Common myeloid progenitor, CD34-positive (primary cell): Measurements from ENCODE around the gene BFSP1.

Experiments used
- CTCF ChIA-PET: fragments of 350-600 bp; sonication (Branson Sonifier 250); formaldehyde crosslinking; loops from one replicate; lab custom pipeline; 2021; ENCODE audit warnings: antibody characterized with exemption; lab: Charles Lee
- POLR2A ChIA-PET: fragments of 350-600 bp; sonication (Branson Sonifier 250); formaldehyde crosslinking; loops from one replicate; lab custom pipeline; 2021; ENCODE audit warnings: antibody characterized with exemption; lab: Charles Lee
- DNase-seq, 3 donors: peaks; one replicate each; pipeline versions ENCODE4 v3.0.0 to v3.0.0-alpha.2; 2013
- H3K27ac ChIP-seq, 2 experiments: 1 replicate in 1 of 2; 2 replicates in 1 of 2; pipeline ENCODE4 v1.7.0; 2013; ENCODE audit warnings: inconsistent platforms in 2 of 2, low read length in 2 of 2, mild to moderate bottlenecking in 2 of 2, low read depth in 1 of 2, moderate library complexity in 1 of 2; ENCODE audit not compliant: severe bottlenecking in 2 of 2, insufficient read depth in 1 of 2, poor library complexity in 1 of 2
- H3K27me3 ChIP-seq, 5 experiments: replicated peaks in 2 of 5; 1 replicate in 3 of 5; 2 replicates in 2 of 5; pipeline versions ENCODE4 v1.6.1 to v1.7.0; 2013; ENCODE audit warnings: low read length in 4 of 5, mild to moderate bottlenecking in 2 of 5, moderate library complexity in 2 of 5, inconsistent platforms in 1 of 5; ENCODE audit not compliant: insufficient read depth in 5 of 5, control insufficient read depth in 4 of 5
- H3K36me3 ChIP-seq, 4 experiments: 1 replicate in 2 of 4; 2 replicates in 2 of 4; pipeline versions ENCODE4 v1.6.1 to v1.7.0; 2013; ENCODE audit warnings: low read length in 3 of 4, control low read depth in 1 of 4, mild to moderate bottlenecking in 1 of 4; ENCODE audit not compliant: control insufficient read depth in 4 of 4, insufficient read depth in 4 of 4
- H3K4me1 ChIP-seq, 4 experiments: 1 replicate in 3 of 4; 2 replicates in 1 of 4; pipeline versions ENCODE4 v1.6.1 to v1.7.1; 2013; ENCODE audit warnings: low read length in 3 of 4, mild to moderate bottlenecking in 3 of 4, control low read depth in 1 of 4, inconsistent platforms in 1 of 4, moderate library complexity in 1 of 4; ENCODE audit not compliant: control insufficient read depth in 4 of 4, insufficient read depth in 4 of 4; ENCODE audit errors: control extremely low read depth in 1 of 4
- H3K4me3 ChIP-seq, 7 experiments: 1 replicate in 4 of 7; 2 replicates in 3 of 7; pipeline versions ENCODE4 v1.5.1 to v1.7.0; 2013; ENCODE audit warnings: mild to moderate bottlenecking in 7 of 7, low read length in 6 of 7, moderate library complexity in 6 of 7, inconsistent platforms in 2 of 7, low read depth in 2 of 7, control low read depth in 1 of 7; ENCODE audit not compliant: insufficient read depth in 4 of 7, control insufficient read depth in 1 of 7; ENCODE audit errors: extremely low read depth in 1 of 7
- H3K9me3 ChIP-seq, 5 experiments: 1 replicate in 4 of 5; 2 replicates in 1 of 5; pipeline versions ENCODE4 v1.6.1 to v1.7.1; 2013; ENCODE audit warnings: low read length in 4 of 5, mild to moderate bottlenecking in 2 of 5, inconsistent platforms in 1 of 5, low read depth in 1 of 5, moderate library complexity in 1 of 5; ENCODE audit not compliant: control insufficient read depth in 4 of 5, insufficient read depth in 2 of 5; ENCODE audit errors: control extremely low read depth in 1 of 5
- WGBS: methylation state at CpG from one replicate; pipeline ENCODE4 v1.1.5; 2013; ENCODE audit not compliant: insufficient coverage; 5-methylcytosine and 5-hydroxymethylcytosine counted together

The BFSP1 gene

DNA sequence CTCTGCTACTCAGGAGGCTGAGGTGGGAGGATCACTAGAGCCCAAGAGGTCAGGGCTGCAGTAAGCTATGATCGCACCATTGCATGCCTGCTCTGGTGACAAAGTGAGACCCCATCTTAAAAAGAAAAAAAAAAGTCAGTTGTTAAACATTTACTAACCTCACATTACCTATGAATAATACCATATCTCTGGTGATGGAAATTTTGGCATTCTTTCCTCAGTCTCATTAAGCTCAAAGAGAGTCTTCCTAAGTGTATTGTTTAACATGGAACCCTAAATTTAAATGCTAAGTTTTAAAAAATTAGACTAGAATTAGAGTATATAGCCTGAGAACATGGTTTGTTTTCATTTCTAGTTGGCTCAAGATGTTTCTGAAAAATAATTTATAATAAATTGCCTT, 11.3 kb upstream of the BFSP1 start:
- ChIA-PET POLR2A (no interaction called here), CTCF (interaction anchor here (0.8 to 4.5 kb wide), 4 partner anchors 14 to 106 kb away, joined by 3 to 33 read pairs (median 7); no protein-coding TSS in a partner anchor)
- H3K27me3 ChIP-seq, result no peaks in the 10 kb centered on the region
- no CpG with 5 or more reads among the region's 1 CpG for WGBS
- H3K4me3 ChIP-seq, result no peak overlapping the region
- no peaks in the 10 kb centered on the region for H3K36me3 ChIP-seq
- H3K9me3 ChIP-seq, result no peaks in the 10 kb centered on the region
- peaks cover 0 to 7% (median 1%) of the 10 kb centered on the region in 4 experiments for H3K4me1 ChIP-seq
- no peak overlapping the region for H3K27ac ChIP-seq
- DNase-seq, result no peak

DNA sequence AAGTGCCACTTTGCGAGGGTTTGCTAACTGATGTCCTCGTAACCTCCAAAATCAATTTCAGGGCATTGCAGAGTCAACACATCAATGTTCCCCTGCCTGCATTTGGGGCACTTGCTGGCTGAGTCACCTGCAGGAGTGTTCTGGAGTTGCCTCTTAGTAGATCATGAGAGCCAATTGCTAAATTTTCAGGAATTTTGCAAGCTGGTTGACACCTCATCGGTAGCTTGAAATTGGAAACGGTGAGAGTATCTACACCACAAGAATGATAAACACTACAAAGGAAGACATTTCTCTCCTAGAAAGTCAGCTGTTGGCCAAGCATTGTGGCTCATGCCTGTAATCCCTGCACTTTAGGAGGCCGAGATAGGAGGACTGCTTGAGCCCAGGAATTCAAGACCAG, 10.8 kb upstream of the BFSP1 start:
- WGBS, result 100% methylated on average over 3 of the region's 5 CpGs
- no peak for DNase-seq
- CTCF ChIA-PET, result interaction anchor here (1.1 to 4.5 kb wide), 5 partner anchors 15 to 357 kb away, joined by 3 to 33 read pairs (median 6); no protein-coding TSS in a partner anchor

DNA sequence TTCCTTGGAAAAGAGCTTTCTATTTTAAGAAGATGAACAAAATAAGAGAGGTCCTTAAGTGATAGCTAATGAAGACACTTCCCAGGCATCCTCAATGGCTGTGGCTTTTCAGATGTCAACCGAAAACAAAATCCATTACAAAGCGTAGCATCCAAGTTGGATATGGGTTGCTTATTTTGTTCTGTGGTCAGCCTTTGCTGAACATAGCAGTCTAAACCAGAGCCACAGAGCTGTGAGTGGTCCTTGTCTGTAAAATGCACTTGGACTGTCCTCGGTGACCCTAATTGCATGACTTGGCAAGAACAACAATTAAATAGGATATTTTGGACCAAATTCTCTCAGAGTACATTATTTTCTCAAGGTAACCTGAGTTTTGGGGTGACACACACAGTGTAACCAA, 10.4 kb upstream of the BFSP1 start:
- no peaks in the 10 kb centered on the region for H3K27me3 ChIP-seq
- WGBS, result 100% methylated on average over 2 of the region's 3 CpGs
- CTCF ChIA-PET, result interaction anchor here (0.9 to 4.5 kb wide), 7 partner anchors 15 to 396 kb away, joined by 3 to 33 read pairs (median 4); no protein-coding TSS in a partner anchor
- no peaks in the 10 kb centered on the region for H3K9me3 ChIP-seq
- H3K27ac ChIP-seq, result no peak overlapping the region
- no peaks in the 10 kb centered on the region for H3K36me3 ChIP-seq
- POLR2A ChIA-PET, result no interaction called here
- DNase-seq, result no peak
- H3K4me1 ChIP-seq, result peaks cover 0 to 7% (median 1%) of the 10 kb centered on the region in 4 experiments
- no peak overlapping the region for H3K4me3 ChIP-seq

More for the DNA sequence above, 10.8 kb upstream of the BFSP1 start:
- no peaks in the 10 kb centered on the region for H3K27me3 ChIP-seq
- no peaks in the 10 kb centered on the region for H3K9me3 ChIP-seq
- H3K4me3 ChIP-seq, result no peak overlapping the region
- no peak overlapping the region for H3K27ac ChIP-seq
- POLR2A ChIA-PET, result no interaction called here
- no peaks in the 10 kb centered on the region for H3K36me3 ChIP-seq
- H3K4me1 ChIP-seq, result peaks cover 0 to 7% (median 1%) of the 10 kb centered on the region in 4 experiments

DNA sequence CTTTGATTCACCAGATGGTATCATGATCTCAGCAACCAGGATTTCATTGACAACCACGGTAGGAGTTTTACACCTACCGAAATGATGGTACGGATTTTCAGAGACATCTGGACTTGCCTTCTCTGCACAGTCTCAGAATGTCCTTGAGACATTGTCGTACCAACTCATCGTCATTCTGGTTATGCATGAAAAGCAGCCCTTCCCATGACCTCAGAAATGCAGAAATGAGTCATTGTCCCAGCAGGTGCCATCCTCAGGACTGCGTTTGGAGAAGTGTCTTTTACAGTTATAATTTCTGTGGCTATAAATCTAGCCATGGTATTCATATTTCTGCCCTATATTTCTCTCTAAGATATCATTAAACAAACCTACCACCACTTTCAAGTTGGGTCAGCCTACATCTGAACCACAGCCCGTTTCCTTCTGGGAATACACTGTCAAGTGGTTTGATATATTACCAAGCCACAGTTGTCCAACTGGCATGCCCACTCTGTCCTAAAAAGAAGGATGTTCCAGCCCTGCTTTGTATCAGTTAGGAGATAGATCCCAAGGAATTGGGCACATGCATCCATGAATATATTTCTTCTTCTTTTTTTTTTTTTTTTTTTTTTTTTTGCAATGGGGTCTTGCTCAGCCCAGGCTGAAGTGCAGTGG, 7.5 kb upstream of the BFSP1 start:
- peak; percentile 18 to 79 (median 70) for DNase-seq
- WGBS, result 89% methylated on average over 5 of the region's 7 CpGs
- POLR2A ChIA-PET, result no interaction called here

DNA sequence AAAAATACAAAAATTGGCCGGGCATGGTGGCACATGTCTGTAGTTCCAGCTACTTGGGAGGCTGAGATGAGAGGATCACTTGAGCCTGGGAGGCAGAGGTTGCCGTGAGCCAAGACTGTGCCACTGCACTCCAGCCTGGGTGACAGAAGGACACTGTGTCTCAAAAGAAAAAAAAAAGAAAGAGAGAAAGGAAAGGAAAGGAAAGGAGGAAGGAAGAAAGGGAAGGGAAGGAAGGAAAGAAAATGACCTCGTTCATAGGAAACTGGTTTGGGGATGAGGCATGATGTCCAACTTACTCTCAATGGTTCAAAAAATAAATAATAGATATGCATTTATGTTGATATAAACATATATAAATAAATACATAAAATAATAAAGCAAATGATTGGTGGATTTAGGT, 6.8 kb upstream of the BFSP1 start:
- CTCF ChIA-PET, result interaction anchor here (1.0 to 4.3 kb wide), 3 partner anchors 79 to 401 kb away, joined by 4 to 33 read pairs (median 5); no protein-coding TSS in a partner anchor
- Histone ChIP-seq H3K4me3 (no peak overlapping the region), H3K27ac (no peak overlapping the region), H3K4me1 (peaks cover 0 to 7% (median 3%) of the 10 kb centered on the region in 4 experiments), H3K36me3 (no peaks in the 10 kb centered on the region), H3K27me3 (no peaks in the 10 kb centered on the region), H3K9me3 (no peaks in the 10 kb centered on the region)
- DNase-seq, result no peak
- POLR2A ChIA-PET, result no interaction called here
- 69% methylated on average over 2 of the region's 3 CpGs for WGBS

More for the DNA sequence above, 7.5 kb upstream of the BFSP1 start:
- no peak overlapping the region for H3K4me3 ChIP-seq
- H3K36me3 ChIP-seq, result no peaks in the 10 kb centered on the region
- no peaks in the 10 kb centered on the region for H3K9me3 ChIP-seq
- no peaks in the 10 kb centered on the region for H3K27me3 ChIP-seq
- CTCF ChIA-PET, result interaction anchor here (1.2 to 4.5 kb wide), 2 partner anchors 78 to 301 kb away, joined by 4 to 33 read pairs; no protein-coding TSS in a partner anchor
- peaks cover 0 to 7% (median 1%) of the 10 kb centered on the region in 4 experiments for H3K4me1 ChIP-seq
- H3K27ac ChIP-seq, result no peak overlapping the region

DNA sequence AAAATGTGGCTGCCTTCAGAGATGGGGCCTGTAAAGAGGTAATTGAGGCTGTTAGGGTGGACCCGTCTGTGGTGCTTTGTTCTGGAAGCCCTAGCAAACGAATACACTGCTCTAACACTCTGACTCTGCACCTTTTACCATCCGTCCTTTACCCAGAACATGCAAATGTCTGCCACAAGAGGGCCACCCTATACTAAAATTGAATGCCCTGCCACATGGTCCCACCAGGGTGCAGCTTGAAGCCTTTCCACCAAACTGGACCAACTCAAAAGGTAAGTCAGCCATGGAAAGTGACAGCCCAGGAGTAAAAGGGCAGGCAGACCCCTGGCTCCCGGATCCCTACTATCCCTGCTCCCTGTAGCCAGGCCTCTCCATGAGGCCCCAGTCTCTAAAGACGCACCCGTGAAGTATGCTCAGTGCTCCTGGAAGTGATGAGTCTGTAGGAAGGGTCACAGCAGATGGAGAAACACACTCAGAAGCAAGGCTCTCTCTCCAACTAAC, 5.8 kb upstream of the BFSP1 start:
- CTCF ChIA-PET, result interaction anchor here (0.6 to 4.3 kb wide), 18 partner anchors 15 to 402 kb away, joined by 3 to 33 read pairs (median 4); no protein-coding TSS in a partner anchor
- Histone ChIP-seq H3K4me3 (no peak overlapping the region), H3K9me3 (no peaks in the 10 kb centered on the region), H3K4me1 (peaks cover 0 to 7% (median 3%) of the 10 kb centered on the region in 4 experiments), H3K27me3 (no peaks in the 10 kb centered on the region), H3K36me3 (no peaks in the 10 kb centered on the region), H3K27ac (no peak overlapping the region)
- DNase-seq, result peak; percentile 80 to 89 (median 86)
- POLR2A ChIA-PET, result no interaction called here
- WGBS, result 0% methylated on average over 2 of the region's 6 CpGs

DNA sequence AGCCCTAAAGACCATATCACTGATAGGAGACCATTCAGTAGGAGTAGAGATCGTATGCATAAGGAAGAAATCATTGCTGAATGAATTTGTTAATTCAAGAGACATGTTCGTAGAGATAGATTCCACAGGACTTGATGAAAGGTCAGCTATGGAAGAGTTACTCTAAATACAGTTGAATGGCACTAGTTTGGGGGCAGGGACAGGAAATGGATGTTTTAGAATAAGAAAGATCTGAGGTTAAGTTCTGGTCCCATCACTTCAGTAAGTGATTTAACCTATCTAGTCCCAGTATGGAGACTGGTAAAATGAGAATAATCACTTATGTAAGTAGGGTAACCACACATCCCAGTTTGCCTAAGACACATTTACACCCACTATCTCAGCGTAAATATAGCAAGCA, 2.9 kb upstream of the BFSP1 start:
- Histone ChIP-seq H3K4me3 (no peak overlapping the region), H3K4me1 (peaks cover 0 to 22% (median 12%) of the 10 kb centered on the region in 4 experiments), H3K27ac (no peak overlapping the region), H3K27me3 (peaks cover 0 to 12% (median 2%) of the 10 kb centered on the region in 5 experiments), H3K9me3 (no peaks in the 10 kb centered on the region), H3K36me3 (no peaks in the 10 kb centered on the region)
- WGBS, result 100% methylated on average over 3 of the region's 3 CpGs
- DNase-seq, result no peak
- ChIA-PET CTCF (interaction anchor here (1.2 to 4.3 kb wide), 7 partner anchors 20 to 463 kb away, joined by 3 to 33 read pairs (median 4); no protein-coding TSS in a partner anchor), POLR2A (no interaction called here)
